ENCODE measurements around the gene USP4. TPM values are rescaled to one million over a fixed set of nuclear protein-coding genes. Genes with fewer than 3 reads are reported as not detected.

USP4 gene
- total RNA-seq = 15.2 and 17.6 TPM in 2 replicates

DNA sequence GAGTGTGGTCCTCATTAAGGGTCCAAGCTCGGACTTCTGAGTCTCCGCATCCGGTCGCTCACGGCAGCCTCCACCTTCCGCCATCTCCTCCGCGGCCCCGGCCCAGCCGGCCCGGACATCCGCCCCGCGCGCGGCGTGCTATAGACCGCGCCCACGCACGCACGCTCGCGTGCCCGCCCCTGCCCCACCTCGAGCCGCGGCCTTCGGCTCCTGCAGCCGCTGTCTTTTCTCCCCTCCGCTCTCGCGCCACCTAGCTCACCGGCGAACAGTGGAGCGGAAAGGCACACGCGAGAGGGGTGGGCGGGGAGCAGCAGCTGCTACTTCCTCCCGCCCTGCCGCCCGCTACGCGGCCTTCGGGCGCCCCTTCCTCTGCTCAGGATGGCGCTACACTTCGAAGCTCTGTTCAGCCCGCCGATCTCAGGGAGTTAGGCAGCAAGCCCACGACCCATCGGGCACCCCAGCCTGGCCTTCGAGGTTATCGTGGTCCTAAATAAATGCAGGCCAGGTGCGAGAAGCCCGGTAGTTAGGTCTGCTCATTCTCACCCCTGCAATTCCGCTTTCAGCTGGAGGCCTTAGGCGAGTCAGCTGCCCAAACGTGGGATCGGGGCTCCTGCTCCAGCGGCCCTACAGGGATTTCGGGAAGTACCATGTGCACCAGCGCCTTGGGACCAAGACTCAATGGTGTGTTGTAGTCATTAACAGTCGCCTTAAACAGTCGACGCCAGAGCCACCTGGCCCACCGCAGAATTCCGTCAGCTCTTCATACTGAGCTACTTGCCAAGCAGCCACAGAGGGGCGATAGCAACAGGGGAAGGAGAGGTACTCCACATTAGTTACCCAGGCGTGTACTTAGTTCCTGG lies at the start of gene USP4:
Gene USP4, minus strand, starts transcription at position 113 of the 860 bp plus-strand sequence. Its CDS starts 29 bp downstream, at position 84.

GRCh38 chr3:49358217-49358883 lies 18.5 kb upstream of the USP4 start, which contains the start of gene GPX1:
GPX1 (minus strand) TSS chr3:49358353; CDS start chr3:49358278, 75 bp downstream.

GRCh38 chr3:49276475-49277382 lies 63.1 kb downstream of the USP4 start, which contains the start of gene C3orf62:
C3orf62 (minus strand) TSS chr3:49277232; CDS start chr3:49276872, 360 bp downstream.

Other genes starting within 250 kb of the USP4 start
- 63.8 and 100 TPM in 2 replicates for gene QRICH1, start 246.0 kb downstream of the USP4 start, total RNA-seq
- gene QARS1, start 235.3 kb downstream of the USP4 start, total RNA-seq = 316 and 341 TPM in 2 replicates
- 41.4 and 81.1 TPM in 2 replicates for gene USP19, start 219.2 kb downstream of the USP4 start, total RNA-seq
- gene LAMB2, start 207.0 kb downstream of the USP4 start, total RNA-seq = 246 and 364 TPM in 2 replicates
- 43.6 and 47.1 TPM in 2 replicates for gene CCDC71, start 173.7 kb downstream of the USP4 start, total RNA-seq
- gene KLHDC8B, start 168.5 kb downstream of the USP4 start, total RNA-seq = 15.4 and 42.7 TPM in 2 replicates
- 1.5 and 1.7 TPM in 2 replicates for gene C3orf62, start 62.8 kb downstream of the USP4 start, total RNA-seq
- gene GPX1, start 18.3 kb upstream of the USP4 start, total RNA-seq = 337 and 610 TPM in 2 replicates
- gene RHOA, start 71.9 kb upstream of the USP4 start, total RNA-seq = 493 and 605 TPM in 2 replicates
- 30.3 and 34.0 TPM in 2 replicates for gene TCTA, start 72.4 kb upstream of the USP4 start, total RNA-seq
- gene AMT, start 82.4 kb upstream of the USP4 start, total RNA-seq = 2.5 and 3.0 TPM in 2 replicates
- gene NICN1, start 89.3 kb upstream of the USP4 start, total RNA-seq = 3.9 and 9.4 TPM in 2 replicates
- gene DAG1, start 130.2 kb upstream of the USP4 start, total RNA-seq = 33.1 and 60.9 TPM in 2 replicates
- gene BSN, start 214.4 kb upstream of the USP4 start, total RNA-seq = 0.08 and 0.13 TPM in 2 replicates